Peyer's patch (tissue), 4 donors: ENCODE measurements around the gene EPHA1.

Experiments
- CTCF ChIP-seq, 6 experiments: fragments of 450-650 bp in 4 of 6; fragments of 200-600 bp in 2 of 6; sonication (generic) in 1 of 6; IDR thresholded peaks; one replicate each; pipeline ENCODE4 v1.5.1; 2017 to 2019; ENCODE audit warnings: antibody characterized with exemption in 6 of 6, mild to moderate bottlenecking in 3 of 6, moderate library complexity in 1 of 6
- POLR2A ChIP-seq, 2 donors: fragments of 450-650 bp; IDR thresholded peaks; one replicate each; pipeline ENCODE4 v1.5.1; 2017; ENCODE audit warnings: antibody characterized with exemption in 2 of 2, mild to moderate bottlenecking in 2 of 2, moderate library complexity in 2 of 2

- TF ChIP-seq POLR2A (IDR thresholded peaks at IDR 0.05): no peak
- TF ChIP-seq CTCF (IDR thresholded peaks at IDR 0.05): no peak
Observed at GRCh38 chr7:143387156-143387975, 21.3 kb downstream of the EPHA1 start.
